Caco-2 (cell line): ENCODE results near the gene C5orf15. TPM values are rescaled to one million over a fixed set of nuclear protein-coding genes. Genes with fewer than 3 reads are reported as not detected.

ENCODE experiments used
- BruUV-seq: library from RNA; stranded (reverse); fragments of 400-500 nt; replicated peaks from 2 replicates; lab custom pipeline; 2021; lab: Mats Ljungman, UMichigan
- CTCF ChIA-PET: fragments of 300-600 bp; sonication (Branson Sonifier 250); formaldehyde crosslinking; loops from one replicate; lab custom pipeline; 2022; ENCODE audit warnings: antibody characterized with exemption; lab: Charles Lee
- POLR2A ChIA-PET: fragments of 300-600 bp; sonication (Branson Sonifier 250); formaldehyde crosslinking; loops from one replicate; lab custom pipeline; 2022; ENCODE audit warnings: antibody characterized with exemption; lab: Charles Lee
- DNase-seq, 2 experiments: peaks; one replicate each; pipeline versions ENCODE4 v3.0.0 to v3.0.0-alpha.2; 2020 to 2022
- H3K27me3 ChIP-seq: replicated peaks from 2 replicates; pipeline ENCODE4 v1.6.0; 2011; ENCODE audit warnings: low read length; ENCODE audit not compliant: control insufficient read depth, insufficient read depth
- H3K36me3 ChIP-seq: 2 replicates; pipeline ENCODE4 v1.5.1; 2011; ENCODE audit warnings: low read length; ENCODE audit not compliant: control insufficient read depth, insufficient read depth
- H3K4me1 ChIP-seq: fragments of 250-450 bp; sonication (Bioruptor Pico); 2 replicates; pipeline ENCODE4 v1.5.1; 2020; ENCODE audit warnings: mild to moderate bottlenecking
- H3K4me3 ChIP-seq: 2 replicates; pipeline ENCODE4 v1.5.1; 2011; ENCODE audit warnings: low read depth, mild to moderate bottlenecking, control low read depth, low read length
- H3K9me3 ChIP-seq: fragments of 250-450 bp; sonication (Bioruptor Pico); 2 replicates; pipeline ENCODE4 v1.5.1; 2020; ENCODE audit warnings: mild to moderate bottlenecking, moderate library complexity
- H3K27ac Mint-ChIP-seq: one replicate; pipeline ENCODE4 v1.8.0; 2022; ENCODE audit warnings: mixed read lengths; ENCODE audit not compliant: unreplicated experiment
- H3K27me3 Mint-ChIP-seq: one replicate; pipeline ENCODE4 v1.8.0; 2022; ENCODE audit warnings: mixed read lengths; ENCODE audit not compliant: insufficient read depth, unreplicated experiment
- H3K36me3 Mint-ChIP-seq: one replicate; pipeline ENCODE4 v1.8.0; 2022; ENCODE audit warnings: mild to moderate bottlenecking, mixed read lengths; ENCODE audit not compliant: insufficient read depth, unreplicated experiment
- H3K4me1 Mint-ChIP-seq: one replicate; pipeline ENCODE4 v1.8.0; 2022; ENCODE audit warnings: low read depth, mixed read lengths; ENCODE audit not compliant: unreplicated experiment
- H3K4me3 Mint-ChIP-seq: one replicate; pipeline ENCODE4 v1.8.0; 2022; ENCODE audit warnings: mild to moderate bottlenecking, moderate library complexity, mixed read lengths; ENCODE audit not compliant: unreplicated experiment
- H3K9me3 Mint-ChIP-seq: one replicate; pipeline ENCODE4 v1.8.0; 2022; ENCODE audit warnings: mixed read lengths; ENCODE audit not compliant: unreplicated experiment
- CTCF ChIP-seq, 2 experiments: fragments of 200-600 bp in 1 of 2; IDR thresholded peaks; 1 replicate in 1 of 2; 2 replicates in 1 of 2; pipeline versions ENCODE4 v1.5.1 to v1.8.0; 2011 to 2022; ENCODE audit warnings: antibody characterized with exemption in 1 of 2, control low read depth in 1 of 2, inconsistent platforms in 1 of 2, low read depth in 1 of 2, low read length in 1 of 2, mild to moderate bottlenecking in 1 of 2, moderate library complexity in 1 of 2; ENCODE audit not compliant: insufficient read depth in 1 of 2, severe bottlenecking in 1 of 2, unreplicated experiment in 1 of 2
- intact Hi-C: fragments of 100-400 bp; cut with micrococcal nuclease; formaldehyde crosslinking; loops from one replicate; pipeline ENCODE4 v1.10.0; 2022; ENCODE audit not compliant: unreplicated experiment
- total RNA-seq: library from RNA; stranded (reverse); gene quantifications from 2 replicates; pipeline ENCODE4 v1.2.3, GENCODE V29; 2022

The C5orf15 gene
- total RNA-seq, 1 experiment from 2014 or later, result 35.6 TPM

- BruUV-seq, result no TSS peak
- peak overlapping the region; percentile 79 for H3K27ac Mint-ChIP-seq
- H3K27me3 ChIP-seq, result no peaks in the 10 kb centered on the region
- peaks cover 3% of the 10 kb centered on the region for H3K36me3 ChIP-seq
- H3K4me1 Mint-ChIP-seq, result peaks cover 44% of the 10 kb centered on the region
- H3K27me3 Mint-ChIP-seq, result no peaks in the 10 kb centered on the region
- no peak for TF ChIP-seq CTCF (IDR thresholded peaks at IDR 0.05; ENCODE audit: insufficient read depth in 1 of 2, low read depth in 1 of 2, low read length in 1 of 2, severe bottlenecking in 1 of 2, unreplicated experiment in 1 of 2)
- CTCF ChIA-PET, result interaction anchor here (0.6 to 2.0 kb wide), 2 partner anchors 25 to 125 kb away, joined by 3 to 9 read pairs; no protein-coding TSS in a partner anchor
- H3K4me3 Mint-ChIP-seq, result no peak overlapping the region
- H3K4me3 ChIP-seq, result no peak overlapping the region
- peaks cover 32% of the 10 kb centered on the region for H3K36me3 Mint-ChIP-seq
- no peak for DNase-seq
- POLR2A ChIA-PET, result no interaction called here
- no peaks in the 10 kb centered on the region for H3K9me3 ChIP-seq
- intact Hi-C loops, result no loop called here
- no peaks in the 10 kb centered on the region for H3K9me3 Mint-ChIP-seq
- H3K4me1 ChIP-seq, result peaks cover 46% of the 10 kb centered on the region
Measured at GRCh38 chr5:133995341-133995740, 26.9 kb upstream of the C5orf15 start.

GRCh38 chr5:133994990-133995333, 26.5 kb upstream of the C5orf15 start:
- intact Hi-C loops, result no loop called here
- Mint-ChIP-seq H3K9me3 (no peaks in the 10 kb centered on the region), H3K4me3 (no peak overlapping the region), H3K36me3 (peaks cover 35% of the 10 kb centered on the region), H3K27ac (peak overlapping the region; percentile 79), H3K27me3 (no peaks in the 10 kb centered on the region), H3K4me1 (peaks cover 44% of the 10 kb centered on the region)
- no peak for TF ChIP-seq CTCF (IDR thresholded peaks at IDR 0.05; ENCODE audit: insufficient read depth in 1 of 2, low read depth in 1 of 2, low read length in 1 of 2, severe bottlenecking in 1 of 2, unreplicated experiment in 1 of 2)
- ChIA-PET POLR2A (no interaction called here), CTCF (interaction anchor here (0.6 kb wide), 1 partner anchor 125 kb away, joined by 3 read pairs; no protein-coding TSS in a partner anchor)
- H3K4me3 ChIP-seq, result no peak overlapping the region
- DNase-seq, result no peak
- peaks cover 2% of the 10 kb centered on the region for H3K36me3 ChIP-seq
- H3K4me1 ChIP-seq, result peaks cover 43% of the 10 kb centered on the region
- BruUV-seq, result no TSS peak
- no peaks in the 10 kb centered on the region for H3K27me3 ChIP-seq
- no peaks in the 10 kb centered on the region for H3K9me3 ChIP-seq

- H3K4me1 Mint-ChIP-seq, result peaks cover 44% of the 10 kb centered on the region
- BruUV-seq, result no TSS peak
- DNase-seq, result no peak
- H3K27ac Mint-ChIP-seq, result peak overlapping the region; percentile 79
- H3K27me3 ChIP-seq, result no peaks in the 10 kb centered on the region
- CTCF ChIA-PET, result no interaction called here
- H3K36me3 ChIP-seq, result peaks cover 1% of the 10 kb centered on the region
- peaks cover 40% of the 10 kb centered on the region for H3K36me3 Mint-ChIP-seq
- H3K4me1 ChIP-seq, result peaks cover 43% of the 10 kb centered on the region
- TF ChIP-seq CTCF (IDR thresholded peaks at IDR 0.05; ENCODE audit: insufficient read depth in 1 of 2, low read depth in 1 of 2, low read length in 1 of 2, severe bottlenecking in 1 of 2, unreplicated experiment in 1 of 2), result no peak
- intact Hi-C loops, result no loop called here
- no peak overlapping the region for H3K4me3 Mint-ChIP-seq
- H3K9me3 Mint-ChIP-seq, result no peaks in the 10 kb centered on the region
- H3K9me3 ChIP-seq, result no peaks in the 10 kb centered on the region
- POLR2A ChIA-PET, result no interaction called here
- H3K4me3 ChIP-seq, result no peak overlapping the region
- H3K27me3 Mint-ChIP-seq, result no peaks in the 10 kb centered on the region
Measured at GRCh38 chr5:133994297-133994989, 26.0 kb upstream of the C5orf15 start.
